Jurkat, Clone E6-1 (cell line): ENCODE measurements around the gene ZNF630. TPM values are rescaled to one million over a fixed set of nuclear protein-coding genes. Genes with fewer than 3 reads are reported as not detected.
"Not testable (repeated sequence)": the region's sequence is repeated elsewhere in the genome, so short reads cannot be mapped to it uniquely, and the experiment has no call there.

Experiments
- DNase-seq: peaks from one replicate; pipeline ENCODE4 v3.0.0-alpha.2; 2011; ENCODE audit warnings: low read depth, low spot score
- H3K4me3 ChIP-seq: 2 replicates; pipeline ENCODE4 v1.5.1; 2011; ENCODE audit warnings: mild to moderate bottlenecking, low read length, control low read depth, moderate library complexity
- polyA plus RNA-seq: library from polyadenylated mRNA; unstranded; fragments of >200 nt; gene quantifications from one replicate; pipeline ENCODE4 v1.2.1, GENCODE V29; 2012; ENCODE audit warnings: missing spikeins; ENCODE audit not compliant: insufficient read length, insufficient read depth

The ZNF630 gene
- not detected for polyA plus RNA-seq

GRCh38 chrX:48071064-48071985 is at the start of gene ZNF630:
ZNF630 (minus strand) TSS chrX:48071640; CDS start chrX:48066886, 4,754 bp downstream.
- no peak within 1 kb of the TSS for H3K4me3 ChIP-seq
- DNase-seq: no peak

DNA sequence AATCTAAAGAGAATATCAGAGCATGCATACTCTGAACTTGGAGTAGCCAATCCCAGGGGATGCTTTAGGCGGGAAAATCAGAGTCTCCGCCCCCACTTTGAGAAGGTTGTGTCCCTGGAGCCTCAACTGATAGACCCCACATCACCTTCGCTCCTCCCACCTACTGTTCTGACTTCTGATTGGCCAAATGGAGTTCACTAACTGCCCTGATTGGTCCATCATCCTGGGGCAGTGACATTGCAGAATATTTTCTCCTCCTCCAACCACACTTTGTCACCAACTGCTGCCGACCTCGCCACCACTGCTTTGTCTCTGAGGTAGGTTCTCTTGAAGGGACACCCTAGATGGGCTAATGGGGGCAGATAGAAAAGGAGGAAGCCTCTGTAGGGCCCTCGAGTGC is 36.3 kb upstream of the ZNF630 start:
- H3K4me3 ChIP-seq: no peak overlapping the region
- peak; percentile 19 for DNase-seq

GRCh38 chrX:48102874-48103374 is 31.5 kb upstream of the ZNF630 start:
- no peak overlapping the region for H3K4me3 ChIP-seq
- no peak for DNase-seq

GRCh38 chrX:48101443-48101842 is 30.0 kb upstream of the ZNF630 start:
- no peak overlapping the region for H3K4me3 ChIP-seq
- DNase-seq: no peak

DNA sequence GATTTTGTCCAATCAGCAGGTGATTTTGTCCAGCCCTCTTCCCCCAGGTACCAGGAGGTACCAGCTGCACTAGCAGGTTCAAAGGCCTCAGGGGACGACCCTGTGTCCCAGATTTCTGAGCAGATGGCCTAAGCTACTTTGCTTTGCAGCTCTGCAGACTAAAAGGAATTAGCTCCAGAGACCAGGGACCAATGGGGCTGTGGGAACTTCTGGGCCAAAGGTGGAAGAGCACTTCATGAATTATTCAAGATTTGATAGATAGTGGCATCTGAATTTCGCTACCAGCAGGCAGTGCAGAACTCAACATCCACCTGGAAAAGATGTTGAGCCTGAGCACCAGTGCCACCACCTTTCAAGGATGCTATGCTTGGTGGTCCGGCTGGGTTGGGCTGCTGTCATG is 21.1 kb upstream of the ZNF630 start:
- not testable (repeated sequence) for H3K4me3 ChIP-seq, DNase-seq

- H3K4me3 ChIP-seq: no peak overlapping the region
- no peak for DNase-seq
Observed at GRCh38 chrX:48090123-48090522, 18.7 kb upstream of the ZNF630 start.

DNA sequence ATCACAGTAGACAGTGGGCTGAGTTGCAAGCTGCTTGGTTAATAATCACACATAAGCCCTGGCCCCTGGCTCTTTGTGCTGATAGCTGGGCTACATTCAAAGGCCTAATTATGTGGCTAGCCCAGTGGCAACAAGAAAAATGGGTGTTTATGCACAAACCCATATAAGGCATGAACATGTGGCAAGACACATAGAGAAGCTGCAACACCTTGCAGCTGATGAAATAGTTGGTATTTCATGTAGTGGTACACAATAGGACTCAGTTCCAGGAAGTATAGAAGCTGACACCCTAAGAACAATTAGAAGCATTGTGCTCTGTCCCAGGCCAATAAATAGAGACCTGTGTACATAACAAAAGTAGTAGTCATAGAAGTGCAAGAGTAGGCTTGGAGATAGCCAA is 14.6 kb upstream of the ZNF630 start:
- no peak for DNase-seq
- H3K4me3 ChIP-seq: no peak overlapping the region

DNA sequence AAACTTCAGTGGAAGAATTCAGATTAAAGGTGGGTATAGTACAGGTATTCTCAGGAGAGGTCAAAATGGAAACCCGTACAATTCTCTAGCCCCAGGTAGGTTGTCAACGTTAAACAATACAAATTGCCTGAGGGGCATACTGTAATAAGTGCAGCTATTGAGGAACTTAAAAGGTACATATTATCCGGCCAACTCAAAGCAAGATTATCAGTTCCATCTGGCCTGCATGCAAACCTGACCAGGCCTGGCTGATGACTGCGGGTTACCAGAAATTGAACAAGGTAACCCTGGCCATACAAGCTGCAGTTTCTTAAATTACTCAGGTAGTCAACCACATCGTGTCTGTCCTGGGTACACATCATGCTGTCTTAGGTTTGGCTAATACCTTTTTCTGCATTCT is 12.3 kb upstream of the ZNF630 start:
- no peak overlapping the region for H3K4me3 ChIP-seq
- DNase-seq: no peak

- peak; percentile 49 for DNase-seq
- H3K4me3 ChIP-seq: no peak overlapping the region
Observed at GRCh38 chrX:48083212-48083611, 11.8 kb upstream of the ZNF630 start.

DNA sequence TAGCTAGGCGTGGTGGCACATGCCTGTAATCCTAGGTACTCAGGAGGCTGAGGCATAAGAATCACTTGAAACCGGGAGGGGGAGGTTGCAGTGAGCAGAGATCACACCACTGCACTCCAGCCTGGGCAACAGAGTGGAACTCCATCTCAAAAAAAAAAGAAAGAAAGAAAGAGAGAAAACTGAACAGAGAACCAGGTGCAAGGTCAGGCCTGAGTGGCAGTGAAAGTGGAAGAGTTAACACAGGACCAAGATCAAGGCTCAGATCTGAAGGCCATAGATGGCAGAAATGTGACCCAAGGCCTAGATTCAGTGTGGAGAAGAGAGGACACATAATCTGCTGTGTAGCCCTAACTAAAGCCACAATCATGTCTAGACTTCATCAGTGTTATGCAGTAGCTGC is 4.9 kb upstream of the ZNF630 start:
- H3K4me3 ChIP-seq: no peak overlapping the region
- DNase-seq: no peak

GRCh38 chrX:48071986-48072605 is 656 bp upstream of the ZNF630 start:
- no peak overlapping the region for H3K4me3 ChIP-seq
- no peak for DNase-seq

GRCh38 chrX:48068096-48068887 is 3.1 kb downstream of the ZNF630 start:
- no peak overlapping the region for H3K4me3 ChIP-seq
- no peak for DNase-seq

DNA sequence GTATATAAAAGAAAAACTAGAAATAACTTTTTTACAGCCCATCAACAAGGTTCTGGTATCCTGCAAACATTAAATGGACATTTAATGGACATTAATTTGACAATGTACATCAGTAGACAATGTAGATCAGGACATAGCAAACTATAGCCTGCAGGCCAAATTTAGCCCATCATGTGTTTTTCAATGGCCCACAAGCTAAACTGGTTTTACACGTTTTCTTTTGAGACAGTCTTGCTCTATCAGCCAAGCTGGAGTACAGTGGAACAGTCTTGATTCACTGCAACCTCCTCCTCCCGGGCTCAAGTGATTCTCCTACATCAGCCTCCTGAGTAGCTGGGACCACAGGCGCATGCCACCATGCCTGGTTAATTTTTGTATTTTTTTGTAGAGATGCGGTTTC is 7.2 kb downstream of the ZNF630 start:
- DNase-seq: no peak
- H3K4me3 ChIP-seq: no peak overlapping the region

DNA sequence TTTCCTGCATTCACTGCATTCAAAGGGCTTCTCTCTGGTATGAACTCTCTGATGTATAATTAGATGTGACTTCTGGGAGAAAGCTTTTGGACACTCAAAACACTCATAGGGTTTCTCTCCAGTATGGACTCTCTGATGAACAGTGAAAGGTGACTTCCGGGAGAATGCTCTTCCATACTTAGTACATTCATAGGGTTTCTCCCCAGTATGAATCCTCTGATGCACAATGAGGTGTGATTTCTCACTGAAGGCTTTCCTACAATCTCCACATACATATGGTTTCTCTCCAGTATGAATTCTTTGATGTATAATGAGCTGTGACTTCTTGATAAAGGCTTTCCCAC is 12.2 kb downstream of the ZNF630 start:
- DNase-seq: no peak
- no peak overlapping the region for H3K4me3 ChIP-seq

- H3K4me3 ChIP-seq: no peak overlapping the region
- no peak for DNase-seq
Observed at GRCh38 chrX:48058621-48059295, 12.7 kb downstream of the ZNF630 start.

GRCh38 chrX:48046846-48047245 is 24.6 kb downstream of the ZNF630 start:
- no peak overlapping the region for H3K4me3 ChIP-seq
- DNase-seq: no peak

GRCh38 chrX:48045410-48046311 is 25.8 kb downstream of the ZNF630 start:
- H3K4me3 ChIP-seq: no peak overlapping the region
- DNase-seq: no peak

DNA sequence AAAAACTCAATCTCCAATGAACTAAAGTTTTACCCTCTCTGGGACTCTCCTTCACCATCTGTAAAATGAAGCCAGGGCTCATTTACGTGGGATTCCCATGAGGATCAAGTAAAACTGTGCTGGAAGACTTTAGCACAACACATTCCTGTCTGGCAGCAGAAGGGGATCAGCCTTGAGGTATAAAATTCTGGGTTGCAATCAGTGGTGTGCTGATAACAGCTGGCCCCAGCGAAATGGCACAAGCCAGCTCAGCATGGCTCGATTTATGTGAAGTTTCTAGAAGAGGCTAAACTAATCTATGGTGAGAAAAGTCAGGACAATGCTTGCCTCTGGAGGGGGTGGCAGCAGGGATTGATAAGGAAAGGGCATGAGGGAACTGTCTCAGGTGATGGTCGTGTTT is 28.4 kb downstream of the ZNF630 start:
- no peak for DNase-seq
- no peak overlapping the region for H3K4me3 ChIP-seq
